Activated CD8-positive, alpha-beta memory T cell treated with anti-CD3 and anti-CD28 coated beads, Interleukin-2, amount 50 U/mL, for 1 hour (primary cell): ENCODE results near the gene NANOGP8.
"Not testable (repeated sequence)": the region's sequence is repeated elsewhere in the genome, so short reads cannot be mapped to it uniquely, and the experiment has no call there.

Source experiments
- DNase-seq: peaks from one replicate; pipeline ENCODE4 v3.0.0-alpha.2; 2020; ENCODE audit errors: extremely low read depth

NANOGP8 gene, protein sequence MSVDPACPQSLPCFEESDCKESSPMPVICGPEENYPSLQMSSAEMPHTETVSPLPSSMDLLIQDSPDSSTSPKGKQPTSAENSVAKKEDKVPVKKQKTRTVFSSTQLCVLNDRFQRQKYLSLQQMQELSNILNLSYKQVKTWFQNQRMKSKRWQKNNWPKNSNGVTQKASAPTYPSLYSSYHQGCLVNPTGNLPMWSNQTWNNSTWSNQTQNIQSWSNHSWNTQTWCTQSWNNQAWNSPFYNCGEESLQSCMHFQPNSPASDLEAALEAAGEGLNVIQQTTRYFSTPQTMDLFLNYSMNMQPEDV

GRCh38 chr15:35085176-35085919 lies at the start of gene NANOGP8:
Gene NANOGP8, minus strand, starts transcription at chr15:35085295. Its CDS starts 185 bp downstream, at chr15:35085110.
- DNase-seq: not testable (repeated sequence)

DNA sequence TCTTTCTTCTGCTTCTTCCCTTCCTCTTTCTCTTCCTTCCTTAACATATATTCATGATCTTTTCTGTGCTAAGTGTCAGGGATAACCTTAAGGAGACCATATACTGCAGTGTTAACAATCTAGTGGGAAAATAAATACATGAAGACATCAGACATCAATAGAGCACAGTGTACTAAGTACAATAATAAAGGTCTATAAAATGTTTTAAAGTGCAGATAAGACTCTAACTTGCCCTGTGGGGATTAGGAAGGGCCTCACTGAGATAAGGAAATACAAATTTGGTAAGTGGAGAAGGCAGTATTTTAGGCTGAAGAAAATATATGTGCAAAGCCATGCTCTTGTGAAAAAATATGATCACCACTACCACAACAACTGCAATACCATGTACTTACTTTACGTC lies 49.2 kb upstream of the NANOGP8 start:
- DNase-seq: no peak

GRCh38 chr15:35130245-35130644 lies 45.1 kb upstream of the NANOGP8 start:
- no peak for DNase-seq

- DNase-seq: no peak
Measured at GRCh38 chr15:35129361-35129760, 44.3 kb upstream of the NANOGP8 start.

DNA sequence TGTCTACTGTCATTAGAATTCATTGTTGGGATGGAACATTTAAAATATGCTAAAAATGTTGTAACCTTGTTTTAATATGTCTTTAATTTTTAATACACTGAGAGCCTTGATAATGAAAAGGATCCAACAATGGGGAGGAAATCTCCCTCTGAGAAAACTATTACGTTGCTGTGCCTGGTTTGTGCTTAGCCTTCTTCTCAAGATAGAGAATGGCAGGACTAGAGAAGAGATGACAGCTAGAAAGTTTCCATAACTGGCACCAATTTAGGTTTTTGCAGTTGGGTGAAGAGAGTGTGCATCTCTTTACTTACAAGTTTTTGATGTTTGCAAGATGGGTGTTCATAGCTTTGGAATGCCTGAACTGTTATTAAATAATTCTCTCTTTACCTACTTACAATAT lies 42.6 kb upstream of the NANOGP8 start:
- no peak for DNase-seq

DNA sequence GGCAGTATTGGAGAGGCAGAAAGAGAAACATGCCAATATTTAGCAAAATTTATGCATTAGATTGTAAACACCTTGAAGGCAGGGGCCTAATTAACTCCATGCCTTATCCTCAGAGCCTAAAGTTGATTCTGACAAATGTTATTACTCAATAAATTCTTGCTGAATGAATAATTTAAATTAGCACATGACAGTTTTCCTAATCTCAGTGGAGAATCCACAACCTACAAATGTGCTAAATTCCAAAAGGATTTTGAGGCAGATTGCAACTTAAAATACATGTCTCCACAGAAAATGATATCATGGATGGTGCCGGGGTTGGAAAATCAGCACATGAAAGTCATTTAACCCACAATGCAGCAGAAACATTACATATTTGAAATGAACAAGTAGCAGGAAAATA lies 41.1 kb upstream of the NANOGP8 start:
- no peak for DNase-seq

DNA sequence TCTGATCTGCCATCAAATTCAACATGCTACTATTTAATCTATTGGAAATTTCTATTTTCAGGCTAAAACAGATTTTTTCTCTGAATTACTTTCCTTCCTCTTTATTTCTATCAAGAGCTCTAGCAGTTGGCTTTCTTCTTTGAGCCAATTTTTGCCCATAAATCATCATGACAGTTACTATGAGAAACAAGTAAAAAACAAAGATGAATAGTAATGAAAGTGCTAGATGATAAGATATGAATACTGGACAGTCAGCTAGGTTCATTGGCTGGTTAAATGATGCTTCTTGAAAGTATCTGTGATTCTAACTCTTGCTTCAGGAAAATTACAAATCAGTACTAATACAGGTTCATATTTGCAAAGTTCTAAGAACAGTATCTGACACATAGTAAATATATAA lies 38.6 kb upstream of the NANOGP8 start:
- DNase-seq: no peak

- DNase-seq: no peak
Measured at GRCh38 chr15:35121611-35122359, 36.7 kb upstream of the NANOGP8 start.

DNA sequence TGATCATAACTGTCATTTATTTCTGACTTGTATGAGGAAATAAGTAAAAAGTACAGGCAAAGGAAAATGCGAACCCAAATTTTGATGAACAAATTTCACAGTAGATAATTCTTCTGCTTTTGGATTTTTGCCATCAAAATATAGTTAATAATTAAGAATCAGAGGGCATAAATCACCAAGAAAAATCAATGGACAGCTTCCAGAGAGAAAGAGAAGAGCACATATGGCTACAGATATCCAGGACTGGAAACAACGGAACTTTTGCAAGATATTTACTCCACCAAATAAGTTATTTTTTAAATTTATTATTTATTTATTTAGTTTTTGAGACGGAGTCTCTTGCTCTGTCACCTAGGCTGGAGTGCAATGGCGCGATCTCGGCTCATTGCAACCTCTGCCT lies 35.1 kb upstream of the NANOGP8 start:
- no peak for DNase-seq

DNA sequence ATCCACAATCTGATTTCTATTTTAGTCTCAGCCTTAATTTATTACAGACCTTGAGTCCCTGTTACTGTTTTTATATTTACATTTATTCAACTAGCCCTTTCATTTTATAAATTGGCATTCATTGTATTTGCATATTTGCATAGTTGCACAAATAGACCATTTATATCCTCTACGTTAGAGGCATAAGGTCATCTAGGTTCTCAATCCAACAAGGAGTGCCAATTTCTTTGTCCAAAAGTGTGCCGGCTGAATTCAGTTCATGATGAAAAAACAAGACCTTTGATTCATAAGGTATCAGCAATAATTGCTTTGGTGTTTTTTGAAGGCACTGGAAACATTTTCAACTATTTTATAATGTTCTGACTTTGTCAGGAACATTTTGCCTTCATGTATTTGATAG lies 33.9 kb upstream of the NANOGP8 start:
- DNase-seq: no peak

DNA sequence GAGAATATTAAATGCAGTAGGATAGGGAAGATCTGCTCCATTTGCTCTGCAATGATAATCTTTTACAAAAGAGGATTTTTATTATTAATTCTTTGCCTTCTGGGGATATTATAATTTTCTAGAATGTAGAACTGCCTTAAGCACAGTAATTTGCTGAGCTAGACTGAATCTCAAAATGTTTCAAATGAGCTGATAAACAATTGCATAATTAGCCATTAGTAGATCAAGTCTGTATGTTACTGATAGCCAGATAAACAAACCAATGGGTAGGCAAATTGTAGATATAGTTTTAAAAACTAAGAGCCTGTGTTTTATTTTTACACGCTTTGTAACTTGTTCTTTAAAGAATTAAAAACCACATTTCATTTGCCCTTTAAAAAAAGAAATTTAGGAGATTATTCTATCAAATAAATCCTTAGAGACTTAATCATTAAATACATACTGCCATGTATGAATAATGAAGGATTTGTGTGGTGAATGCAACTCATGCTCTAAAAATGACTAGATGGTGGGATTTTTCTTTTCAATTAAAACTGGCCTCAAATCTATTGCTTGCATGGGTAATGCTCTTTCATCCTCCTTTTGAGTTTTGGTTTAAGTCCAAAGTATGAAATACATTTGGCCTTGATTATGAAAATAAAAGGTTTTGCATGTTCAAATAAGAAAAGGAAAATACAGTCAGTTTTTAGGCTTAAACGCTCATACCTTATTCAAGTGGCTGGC lies 32.6 kb upstream of the NANOGP8 start:
- no peak for DNase-seq

DNA sequence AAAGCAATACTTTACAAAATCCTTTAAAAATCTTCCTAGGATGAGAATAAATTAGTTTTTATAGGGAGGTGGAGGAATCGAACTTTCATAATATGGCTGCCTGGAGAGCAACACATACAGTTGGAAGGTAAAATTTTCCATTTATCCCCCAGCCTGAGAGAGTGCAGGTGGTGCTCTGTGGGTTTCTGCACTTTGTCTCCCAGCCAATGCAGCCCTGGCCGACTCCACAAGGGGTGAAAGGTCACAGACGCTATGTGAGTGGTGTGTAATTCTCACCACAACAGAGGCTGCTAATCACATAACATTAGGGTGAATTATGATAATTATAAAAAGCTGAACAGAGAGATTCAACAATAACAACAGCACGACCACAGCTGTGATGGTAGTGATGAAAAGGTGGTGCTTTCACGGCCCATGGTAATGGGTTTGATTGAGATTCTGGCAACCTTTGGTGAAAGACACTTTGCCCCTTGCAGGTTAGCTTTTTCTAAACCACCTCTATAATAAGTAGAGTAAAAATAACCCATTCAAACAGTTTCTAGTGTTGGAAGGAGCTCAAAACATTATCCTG lies 30.1 kb upstream of the NANOGP8 start:
- no peak for DNase-seq

- no peak for DNase-seq
Measured at GRCh38 chr15:35112346-35112745, 27.3 kb upstream of the NANOGP8 start.

GRCh38 chr15:35111861-35112260 lies 26.8 kb upstream of the NANOGP8 start:
- DNase-seq: no peak

GRCh38 chr15:35108453-35108852 lies 23.4 kb upstream of the NANOGP8 start:
- DNase-seq: no peak

GRCh38 chr15:35107561-35107960 lies 22.5 kb upstream of the NANOGP8 start:
- no peak for DNase-seq

DNA sequence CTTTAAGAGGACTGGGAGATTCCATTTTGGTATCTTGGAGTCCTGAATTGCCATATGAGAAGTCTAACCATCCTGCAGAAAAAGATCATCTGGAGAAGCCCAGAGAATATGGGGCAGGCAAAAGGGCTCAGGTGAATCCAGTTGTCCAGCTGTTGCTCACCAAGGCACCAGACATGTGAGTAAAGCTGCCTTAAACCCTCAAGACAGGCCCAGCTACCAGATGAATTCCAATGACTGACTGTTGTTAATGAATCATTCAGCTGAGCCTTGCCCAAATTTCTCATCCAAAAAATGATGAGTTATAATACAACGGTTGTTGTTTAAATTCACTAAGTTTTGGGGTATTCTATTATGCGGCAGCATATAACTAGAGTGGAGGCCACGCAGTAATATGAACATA lies 22.0 kb upstream of the NANOGP8 start:
- no peak for DNase-seq

GRCh38 chr15:35104526-35105147 lies 19.5 kb upstream of the NANOGP8 start:
- DNase-seq: no peak

DNA sequence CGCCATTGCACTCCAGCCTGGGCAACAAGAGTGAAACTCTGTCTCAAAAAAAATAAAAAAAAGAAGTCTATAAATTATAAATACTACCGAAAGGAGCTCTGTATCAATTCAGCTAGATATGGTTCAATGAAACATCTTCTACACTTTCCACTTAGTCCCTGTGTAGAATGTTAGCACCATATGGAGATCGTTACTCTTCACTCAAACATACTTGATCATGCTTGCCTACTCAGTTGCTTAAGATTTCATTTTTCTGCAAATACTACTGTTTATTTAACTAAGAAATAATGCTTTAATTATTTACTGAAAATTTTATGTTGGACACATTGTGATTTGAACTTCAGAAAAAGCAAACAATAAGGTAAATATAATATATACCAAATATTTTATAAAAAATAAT lies 17.1 kb upstream of the NANOGP8 start:
- DNase-seq: no peak

- DNase-seq: no peak
Measured at GRCh38 chr15:35101335-35101734, 16.2 kb upstream of the NANOGP8 start.

- no peak for DNase-seq
Measured at GRCh38 chr15:35098737-35099136, 13.6 kb upstream of the NANOGP8 start.
